HFFc6 (cell line): ENCODE data around the gene CSF2RB. TPM values are rescaled to one million over a fixed set of nuclear protein-coding genes. Genes with fewer than 3 reads are reported as not detected.
"Not testable (repeated sequence)": the region's sequence is repeated elsewhere in the genome, so short reads cannot be mapped to it uniquely, and the experiment has no call there.

Experiments
- DNase-seq: peaks from one replicate; pipeline ENCODE4 v3.0.0-alpha.2; 2018
- H3K27ac Mint-ChIP-seq: 2 replicates; pipeline ENCODE4 v1.8.0; 2020; ENCODE audit warnings: mild to moderate bottlenecking, mixed read lengths
- H3K27me3 Mint-ChIP-seq: 2 replicates; pipeline ENCODE4 v1.8.0; 2021; ENCODE audit warnings: mild to moderate bottlenecking, moderate library complexity, mixed read lengths; ENCODE audit not compliant: insufficient read depth
- H3K36me3 Mint-ChIP-seq: 2 replicates; pipeline ENCODE4 v1.8.0; 2021; ENCODE audit warnings: low read depth, mixed read lengths
- H3K4me1 Mint-ChIP-seq: 2 replicates; pipeline ENCODE4 v1.8.0; 2020; ENCODE audit warnings: low read depth, mixed read lengths
- H3K4me3 Mint-ChIP-seq: 2 replicates; pipeline ENCODE4 v1.8.0; 2020; ENCODE audit warnings: mild to moderate bottlenecking, moderate library complexity, mixed read lengths
- H3K9me3 Mint-ChIP-seq: 2 replicates; pipeline ENCODE4 v1.8.0; 2020; ENCODE audit warnings: mild to moderate bottlenecking, mixed read lengths
- total RNA-seq, 6 experiments: library from RNA; stranded (reverse); fragmentation: NEBNext Ultra II Directional; extraction: Animal tissue kit (Norgen Biotek cat#: 25700); gene quantifications; 2 replicates in 1 of 6; 3 replicates in 5 of 6; pipeline ENCODE4 v1.2.3, GENCODE V29; 2021
- TF ChIP-seq, protein P1 (sequence below): fragments of 200-600 bp; sonication (generic); IDR thresholded peaks from 2 replicates; pipeline ENCODE4 v1.5.0; 2021; ENCODE audit warnings: antibody characterized with exemption, mild to moderate bottlenecking

CSF2RB gene
- total RNA-seq, 6 experiments from 2014 or later: 0.76 to 3.2 (median 2.4) TPM

DNA sequence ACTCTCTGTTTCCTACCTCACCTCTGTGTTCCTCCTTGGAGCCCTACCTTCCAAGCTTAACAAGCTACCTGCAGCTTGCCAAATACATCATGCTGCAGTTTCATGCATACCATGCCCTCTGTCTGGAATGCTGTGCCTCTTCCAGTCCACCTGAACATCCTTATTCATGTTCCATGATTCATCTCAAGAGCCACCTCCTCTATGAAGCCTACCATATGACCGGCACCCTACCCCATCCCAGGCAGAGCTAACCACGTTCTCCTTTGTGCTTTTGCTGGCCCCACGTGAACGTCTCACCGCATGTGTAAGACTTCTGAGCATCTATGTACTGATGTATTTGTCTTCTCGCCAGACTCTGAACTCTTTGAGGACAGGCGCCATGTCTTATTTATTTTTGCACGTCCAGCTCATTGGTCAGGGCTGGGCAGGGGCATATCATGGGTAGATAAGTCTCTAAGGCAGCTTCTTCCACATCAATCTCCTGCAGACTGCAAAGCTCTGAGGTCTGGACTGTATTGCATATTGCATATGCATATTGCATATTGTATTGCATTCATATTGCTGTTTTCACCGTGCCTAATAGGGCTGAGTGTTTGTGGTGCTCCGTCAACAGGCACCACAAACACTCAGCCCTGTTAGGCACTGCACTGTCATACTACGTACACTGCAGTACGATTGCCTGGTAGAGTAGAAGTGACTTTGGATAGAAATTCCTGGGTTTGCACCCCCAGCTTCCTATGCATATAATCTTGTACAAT, 74.8 kb downstream of the CSF2RB start:
- H3K4me1 Mint-ChIP-seq: no peaks in the 10 kb centered on the region
- H3K27me3 Mint-ChIP-seq: peaks cover 43% of the 10 kb centered on the region
- DNase-seq: no peak
- TF ChIP-seq, protein P1, sequence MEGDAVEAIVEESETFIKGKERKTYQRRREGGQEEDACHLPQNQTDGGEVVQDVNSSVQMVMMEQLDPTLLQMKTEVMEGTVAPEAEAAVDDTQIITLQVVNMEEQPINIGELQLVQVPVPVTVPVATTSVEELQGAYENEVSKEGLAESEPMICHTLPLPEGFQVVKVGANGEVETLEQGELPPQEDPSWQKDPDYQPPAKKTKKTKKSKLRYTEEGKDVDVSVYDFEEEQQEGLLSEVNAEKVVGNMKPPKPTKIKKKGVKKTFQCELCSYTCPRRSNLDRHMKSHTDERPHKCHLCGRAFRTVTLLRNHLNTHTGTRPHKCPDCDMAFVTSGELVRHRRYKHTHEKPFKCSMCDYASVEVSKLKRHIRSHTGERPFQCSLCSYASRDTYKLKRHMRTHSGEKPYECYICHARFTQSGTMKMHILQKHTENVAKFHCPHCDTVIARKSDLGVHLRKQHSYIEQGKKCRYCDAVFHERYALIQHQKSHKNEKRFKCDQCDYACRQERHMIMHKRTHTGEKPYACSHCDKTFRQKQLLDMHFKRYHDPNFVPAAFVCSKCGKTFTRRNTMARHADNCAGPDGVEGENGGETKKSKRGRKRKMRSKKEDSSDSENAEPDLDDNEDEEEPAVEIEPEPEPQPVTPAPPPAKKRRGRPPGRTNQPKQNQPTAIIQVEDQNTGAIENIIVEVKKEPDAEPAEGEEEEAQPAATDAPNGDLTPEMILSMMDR: no peak
- peaks cover 18% of the 10 kb centered on the region for H3K9me3 Mint-ChIP-seq
- peaks cover 9% of the 10 kb centered on the region; the same call in 1 of the 2 replicates for H3K36me3 Mint-ChIP-seq
- H3K27ac Mint-ChIP-seq: no peak overlapping the region
- no peak overlapping the region for H3K4me3 Mint-ChIP-seq

GRCh38 chr22:36989012-36989411, 75.6 kb downstream of the CSF2RB start:
- not testable (repeated sequence) for H3K27ac Mint-ChIP-seq, H3K36me3 Mint-ChIP-seq, H3K4me3 Mint-ChIP-seq, H3K4me1 Mint-ChIP-seq, DNase-seq
- Mint-ChIP-seq H3K9me3 (peaks cover 18% of the 10 kb centered on the region), H3K27me3 (peaks cover 48% of the 10 kb centered on the region)

Other genes starting within 250 kb of the CSF2RB start
- gene CACNG2, start 209.9 kb upstream of the CSF2RB start, total RNA-seq: not detected
- gene IFT27, start 137.5 kb upstream of the CSF2RB start, total RNA-seq: 10 to 100 TPM; 14.4 to 22.0 (median 17.5) TPM
- not detected for gene PVALB, start 96.6 kb upstream of the CSF2RB start, total RNA-seq
- gene NCF4, start 52.6 kb upstream of the CSF2RB start, total RNA-seq: not detected
- gene TST, start 105.8 kb downstream of the CSF2RB start, total RNA-seq: 10 to 100 TPM; 18.6 to 32.8 (median 21.7) TPM
- 10 to 100 TPM; 24.9 to 35.5 (median 27.5) TPM for gene MPST, start 106.1 kb downstream of the CSF2RB start, total RNA-seq
- 10 to 100 TPM; 39.8 to 46.4 (median 43.3) TPM for gene KCTD17, start 138.1 kb downstream of the CSF2RB start, total RNA-seq
- gene TMPRSS6, start 196.1 kb downstream of the CSF2RB start, total RNA-seq: not detected
- gene IL2RB, start 236.3 kb downstream of the CSF2RB start, total RNA-seq: not detected